Osteocyte (in vitro differentiated cells): ENCODE measurements around the gene TNKS1BP1. TPM values are rescaled to one million over a fixed set of nuclear protein-coding genes. Genes with fewer than 3 reads are reported as not detected.

Source experiments
- DNase-seq: peaks from one replicate; pipeline ENCODE4 v3.0.0; 2021; ENCODE audit warnings: mixed read lengths; ENCODE audit not compliant: unreplicated experiment; ENCODE audit errors: extremely low spot score
- H3K27ac Mint-ChIP-seq: one replicate; pipeline ENCODE4 v1.8.0; 2021; ENCODE audit warnings: mild to moderate bottlenecking, mixed read lengths; ENCODE audit not compliant: unreplicated experiment
- H3K27me3 Mint-ChIP-seq: one replicate; pipeline ENCODE4 v1.8.0; 2021; ENCODE audit warnings: mixed read lengths; ENCODE audit not compliant: unreplicated experiment
- H3K36me3 Mint-ChIP-seq: one replicate; pipeline ENCODE4 v1.8.0; 2021; ENCODE audit warnings: mixed read lengths; ENCODE audit not compliant: unreplicated experiment
- H3K4me1 Mint-ChIP-seq: one replicate; pipeline ENCODE4 v1.8.0; 2021; ENCODE audit warnings: mixed read lengths; ENCODE audit not compliant: unreplicated experiment
- H3K4me3 Mint-ChIP-seq: one replicate; pipeline ENCODE4 v1.8.0; 2021; ENCODE audit warnings: mild to moderate bottlenecking, moderate library complexity, mixed read lengths; ENCODE audit not compliant: unreplicated experiment
- H3K9me3 Mint-ChIP-seq: one replicate; pipeline ENCODE4 v1.8.0; 2021; ENCODE audit warnings: mixed read lengths; ENCODE audit not compliant: unreplicated experiment
- total RNA-seq: library from RNA; stranded (reverse); gene quantifications from 2 replicates; pipeline ENCODE4 v1.2.1, GENCODE V29; 2021
- TF ChIP-seq, protein P1 (sequence below): fragments of 200-600 bp; sonication (generic); IDR thresholded peaks from 2 replicates; pipeline ENCODE4 v1.5.0; 2021; ENCODE audit warnings: antibody characterized with exemption, mild to moderate bottlenecking, moderate library complexity

The TNKS1BP1 gene
- total RNA-seq, 1 donor from 2014 or later, result 152 TPM

DNA sequence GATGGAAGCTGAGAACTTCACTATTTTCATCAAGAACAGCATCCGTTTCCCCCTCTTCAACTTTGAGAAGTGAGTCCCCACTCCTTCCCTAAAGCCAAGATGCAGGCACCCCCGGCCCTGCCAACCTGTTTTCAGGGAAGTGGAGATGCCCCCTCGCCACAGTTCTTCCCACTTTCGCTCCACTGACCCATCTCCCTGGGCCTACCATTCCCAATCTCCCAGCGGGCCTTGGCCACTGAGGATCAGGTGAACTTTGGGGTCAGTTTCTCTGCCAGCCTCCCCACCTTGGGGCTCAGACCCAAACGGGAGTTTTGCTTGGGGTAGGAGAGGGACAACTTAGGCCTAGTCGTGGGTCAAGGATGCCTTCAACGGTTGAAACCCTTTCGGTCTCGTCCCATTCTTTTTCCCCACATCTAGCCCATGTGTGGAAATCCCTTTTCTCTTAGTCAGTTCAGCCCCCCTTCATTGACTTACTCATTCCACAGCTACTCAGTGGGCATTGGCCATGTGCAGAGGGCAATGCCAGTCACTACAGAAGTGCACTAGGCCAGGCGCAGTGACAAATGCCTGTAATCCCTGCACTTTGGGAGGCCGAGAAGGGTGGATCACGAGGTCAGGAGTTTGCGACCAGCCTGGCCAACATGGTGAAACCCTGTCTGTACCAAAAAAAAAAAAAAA is 24.0 kb upstream of the TNKS1BP1 start:
- Mint-ChIP-seq H3K9me3 (peaks cover 6% of the 10 kb centered on the region), H3K4me3 (no peak overlapping the region), H3K27me3 (peaks cover 15% of the 10 kb centered on the region), H3K4me1 (peaks cover 5% of the 10 kb centered on the region), H3K27ac (no peak overlapping the region), H3K36me3 (no peaks in the 10 kb centered on the region)
- TF ChIP-seq, protein P1, sequence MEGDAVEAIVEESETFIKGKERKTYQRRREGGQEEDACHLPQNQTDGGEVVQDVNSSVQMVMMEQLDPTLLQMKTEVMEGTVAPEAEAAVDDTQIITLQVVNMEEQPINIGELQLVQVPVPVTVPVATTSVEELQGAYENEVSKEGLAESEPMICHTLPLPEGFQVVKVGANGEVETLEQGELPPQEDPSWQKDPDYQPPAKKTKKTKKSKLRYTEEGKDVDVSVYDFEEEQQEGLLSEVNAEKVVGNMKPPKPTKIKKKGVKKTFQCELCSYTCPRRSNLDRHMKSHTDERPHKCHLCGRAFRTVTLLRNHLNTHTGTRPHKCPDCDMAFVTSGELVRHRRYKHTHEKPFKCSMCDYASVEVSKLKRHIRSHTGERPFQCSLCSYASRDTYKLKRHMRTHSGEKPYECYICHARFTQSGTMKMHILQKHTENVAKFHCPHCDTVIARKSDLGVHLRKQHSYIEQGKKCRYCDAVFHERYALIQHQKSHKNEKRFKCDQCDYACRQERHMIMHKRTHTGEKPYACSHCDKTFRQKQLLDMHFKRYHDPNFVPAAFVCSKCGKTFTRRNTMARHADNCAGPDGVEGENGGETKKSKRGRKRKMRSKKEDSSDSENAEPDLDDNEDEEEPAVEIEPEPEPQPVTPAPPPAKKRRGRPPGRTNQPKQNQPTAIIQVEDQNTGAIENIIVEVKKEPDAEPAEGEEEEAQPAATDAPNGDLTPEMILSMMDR, result no peak
- no peak for DNase-seq

DNA sequence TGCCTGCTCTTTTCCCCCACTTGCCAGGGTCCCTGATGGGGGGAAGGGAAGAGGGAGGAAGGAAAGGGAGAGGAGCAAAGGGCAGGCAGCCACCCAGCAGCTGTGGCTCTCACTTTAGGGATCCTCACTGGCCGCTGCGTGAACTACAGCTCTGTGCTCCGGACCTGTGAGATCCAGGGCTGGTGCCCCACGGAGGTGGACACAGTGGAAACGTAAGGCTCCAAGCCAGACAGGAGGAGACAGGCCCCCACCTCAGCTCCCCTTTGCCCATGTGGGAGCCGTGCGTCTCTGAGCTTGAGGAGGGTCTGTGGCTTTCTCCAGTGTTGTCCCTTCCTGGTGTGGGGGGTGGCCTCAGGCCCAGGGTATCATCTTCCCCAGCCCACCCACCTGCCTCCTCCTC is 23.3 kb upstream of the TNKS1BP1 start:
- peaks cover 5% of the 10 kb centered on the region for H3K4me1 Mint-ChIP-seq
- peaks cover 6% of the 10 kb centered on the region for H3K9me3 Mint-ChIP-seq
- DNase-seq, result no peak
- no peak overlapping the region for H3K4me3 Mint-ChIP-seq
- TF ChIP-seq, protein P1, result no peak
- H3K36me3 Mint-ChIP-seq, result no peaks in the 10 kb centered on the region
- no peak overlapping the region for H3K27ac Mint-ChIP-seq
- peaks cover 13% of the 10 kb centered on the region for H3K27me3 Mint-ChIP-seq

DNA sequence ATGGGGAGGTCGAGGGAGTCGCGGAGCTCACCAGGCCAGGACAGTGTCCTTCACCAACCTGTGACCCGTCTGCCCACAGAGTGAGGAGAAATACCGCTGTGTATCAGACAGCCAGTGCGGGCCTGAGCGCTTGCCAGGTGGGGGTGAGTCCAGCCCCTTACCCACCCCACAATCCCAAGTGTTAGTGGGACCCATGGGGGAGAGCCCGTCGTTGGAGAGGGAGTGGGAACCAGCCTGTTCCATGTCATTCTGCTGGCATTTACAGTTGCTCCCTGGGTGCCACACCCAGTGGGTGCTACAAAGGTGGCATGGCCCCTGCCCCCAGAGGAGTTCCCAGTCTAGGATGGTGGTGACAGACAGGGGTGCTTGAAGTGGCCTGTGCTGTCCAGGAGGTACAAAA is 22.6 kb upstream of the TNKS1BP1 start:
- peaks cover 8% of the 10 kb centered on the region for H3K27me3 Mint-ChIP-seq
- DNase-seq, result no peak
- H3K36me3 Mint-ChIP-seq, result no peaks in the 10 kb centered on the region
- TF ChIP-seq, protein P1, result no peak
- no peak overlapping the region for H3K4me3 Mint-ChIP-seq
- H3K27ac Mint-ChIP-seq, result no peak overlapping the region
- H3K4me1 Mint-ChIP-seq, result peaks cover 5% of the 10 kb centered on the region
- peaks cover 6% of the 10 kb centered on the region for H3K9me3 Mint-ChIP-seq

- no peaks in the 10 kb centered on the region for H3K36me3 Mint-ChIP-seq
- no peak for DNase-seq
- H3K9me3 Mint-ChIP-seq, result no peaks in the 10 kb centered on the region
- no peak overlapping the region for H3K27ac Mint-ChIP-seq
- no peak overlapping the region for H3K4me3 Mint-ChIP-seq
- TF ChIP-seq, protein P1, result peak; percentile 88
- peaks cover 3% of the 10 kb centered on the region for H3K27me3 Mint-ChIP-seq
- peaks cover 5% of the 10 kb centered on the region for H3K4me1 Mint-ChIP-seq
Observed at GRCh38 chr11:57345555-57346211, 20.9 kb upstream of the TNKS1BP1 start.

DNA sequence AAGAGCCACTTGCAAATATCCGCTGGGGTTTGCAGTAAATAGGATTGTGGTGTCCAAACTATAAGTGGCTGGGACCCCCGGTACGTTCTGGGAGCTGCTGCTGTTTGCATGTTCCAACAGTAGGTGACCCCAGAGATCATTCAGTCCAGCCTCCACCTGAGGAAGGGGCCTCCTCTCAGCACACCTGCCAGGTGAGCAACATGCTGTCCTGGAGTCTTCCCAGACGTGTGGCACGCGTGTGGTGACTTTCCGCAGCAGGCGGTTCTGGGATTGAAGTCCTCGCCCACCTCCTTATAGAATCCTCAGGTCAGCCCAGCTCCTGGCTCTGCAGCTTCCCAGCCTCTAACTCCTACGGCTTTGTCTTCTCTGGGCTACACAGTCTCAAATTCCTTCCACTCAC is 20.1 kb upstream of the TNKS1BP1 start:
- no peak overlapping the region for H3K4me3 Mint-ChIP-seq
- H3K36me3 Mint-ChIP-seq, result no peaks in the 10 kb centered on the region
- no peak overlapping the region for H3K27ac Mint-ChIP-seq
- H3K4me1 Mint-ChIP-seq, result peaks cover 3% of the 10 kb centered on the region
- TF ChIP-seq, protein P1, result no peak
- no peaks in the 10 kb centered on the region for H3K9me3 Mint-ChIP-seq
- peaks cover 10% of the 10 kb centered on the region for H3K27me3 Mint-ChIP-seq
- no peak for DNase-seq
